Measurements from ENCODE around the gene KDELR3. TPM values are rescaled to one million over a fixed set of nuclear protein-coding genes. Genes with fewer than 3 reads are reported as not detected.
A peak's percentile ranks its signal among the peaks of the same experiment; 100 is the strongest.

Gene KDELR3
- total and polyA plus RNA-seq, 12 donors, result 3.7 to 18.0 (median 8.7) TPM

GRCh38 chr22:38453066-38453672, 14.7 kb upstream of the KDELR3 start:
- intact Hi-C loops (cut with DNase I), result no loop called here
- Histone ChIP-seq H3K27ac (no peak overlapping the region), H3K4me3 (no peak overlapping the region), H3K9me3 (replicated peaks in 1 of 3) (no peaks in the 10 kb centered on the region), H3K27me3 (peaks cover 20% of the 10 kb centered on the region), H3K36me3 (replicated peaks in 1 of 2) (no peaks in the 10 kb centered on the region), H3K4me1 (replicated peaks in 1 of 2) (peaks cover 0 to 8% of the 10 kb centered on the region in 2 donors)
- WGBS, 4 donors, result 78 to 90% (median 84%) methylated on average over 10 to 11 of the region's 11 CpGs
- DNase-seq, result no peak
- TF ChIP-seq POLR2A (IDR thresholded peaks at IDR 0.05), result no peak
- TF ChIP-seq CTCF (IDR thresholded peaks at IDR 0.05), result no peak

- no peaks in the 10 kb centered on the region for H3K9me3 ChIP-seq (replicated peaks in 1 of 3)
- DNase-seq, result no peak
- intact Hi-C loops (cut with DNase I), result no loop called here
- H3K27me3 ChIP-seq, result peaks cover 20% of the 10 kb centered on the region
- TF ChIP-seq CTCF (IDR thresholded peaks at IDR 0.05) (no peak), POLR2A (IDR thresholded peaks at IDR 0.05) (no peak)
- no peaks in the 10 kb centered on the region for H3K36me3 ChIP-seq (replicated peaks in 1 of 2)
- no peak overlapping the region for H3K4me3 ChIP-seq
- H3K4me1 ChIP-seq (replicated peaks in 1 of 2), result peaks cover 0 to 8% of the 10 kb centered on the region in 2 donors
- WGBS, 4 donors, result 57 to 76% (median 64%) methylated on average over 3 of the region's 3 CpGs
- H3K27ac ChIP-seq, result no peak overlapping the region
Observed at GRCh38 chr22:38453996-38454352, 13.9 kb upstream of the KDELR3 start.

GRCh38 chr22:38454353-38455075, 13.4 kb upstream of the KDELR3 start:
- no peaks in the 10 kb centered on the region for H3K36me3 ChIP-seq (replicated peaks in 1 of 2)
- H3K4me3 ChIP-seq, result peak overlapping the region in 1 of 4 donors; percentile 65
- TF ChIP-seq POLR2A (IDR thresholded peaks at IDR 0.05) (no peak), CTCF (IDR thresholded peaks at IDR 0.05) (no peak)
- peaks cover 0 to 8% of the 10 kb centered on the region in 2 donors for H3K4me1 ChIP-seq (replicated peaks in 1 of 2)
- peaks cover 26% of the 10 kb centered on the region for H3K27me3 ChIP-seq
- intact Hi-C loops (cut with DNase I), result no loop called here
- 8 to 40% (median 13%) methylated on average over 7 to 67 of the region's 67 CpGs for WGBS, 4 donors
- DNase-seq, result no peak
- H3K9me3 ChIP-seq (replicated peaks in 1 of 3), result no peaks in the 10 kb centered on the region
- no peak overlapping the region for H3K27ac ChIP-seq

- Histone ChIP-seq H3K9me3 (replicated peaks in 1 of 3) (no peaks in the 10 kb centered on the region), H3K27me3 (peaks cover 26% of the 10 kb centered on the region), H3K4me1 (replicated peaks in 1 of 2) (peaks cover 0 to 8% of the 10 kb centered on the region in 2 donors), H3K4me3 (peak within 1 kb of the TSS in 1 of 4 donors; percentile 65), H3K27ac (no peak within 1 kb of the TSS), H3K36me3 (replicated peaks in 1 of 2) (no peaks in the 10 kb centered on the region)
- WGBS, 4 donors, result 0 to 1% (median 1%) methylated on average over 13 to 76 of the region's 76 CpGs; no CpG with 5 or more reads in 1 of the 4 donors
- intact Hi-C loops (cut with DNase I), result no loop called here
- no peak for TF ChIP-seq POLR2A (IDR thresholded peaks at IDR 0.05)
- no peak for TF ChIP-seq CTCF (IDR thresholded peaks at IDR 0.05)
- no peak for DNase-seq
Observed at GRCh38 chr22:38455076-38455529, 12.8 kb upstream of the KDELR3 start, which contains the start of gene KCNJ4. Gene KCNJ4, minus strand, starts transcription at chr22:38455199. Its CDS starts 27,067 bp downstream, at chr22:38428132.
